IMR-90 (cell line): ENCODE results near the gene SRGAP3. TPM values are rescaled to one million over a fixed set of nuclear protein-coding genes. Genes with fewer than 3 reads are reported as not detected.

Experiments
- ATAC-seq: fragments of 200-7000 bp; cut with Tn5 transposase; 2 replicates; pipeline ENCODE4 v1.9.1; 2020; ENCODE audit warnings: low read depth, mild to moderate bottlenecking, moderate library complexity
- BruUV-seq: library from RNA; stranded (reverse); fragments of 400-500 nt; replicated peaks from 2 replicates; lab custom pipeline; 2021; lab: Mats Ljungman, UMichigan
- CTCF ChIA-PET: fragments of 300-600 bp; formaldehyde crosslinking; extraction: SDS; loops from one replicate; lab custom pipeline; 2021; ENCODE audit warnings: antibody characterized with exemption; lab: Yijun Ruan, JAX
- POLR2A ChIA-PET: fragments of 300-600 bp; sonication (Branson Sonifier 250); formaldehyde crosslinking; loops from one replicate; lab custom pipeline; 2022; ENCODE audit warnings: antibody characterized with exemption; ENCODE audit not compliant: unreplicated experiment; lab: Charles Lee
- DNase-seq: peaks from one replicate; pipeline ENCODE4 v3.0.0; 2013
- H2AFZ ChIP-seq: replicated peaks from 2 replicates; pipeline ENCODE3; 2013; ENCODE audit warnings: low read length, mild to moderate bottlenecking; ENCODE audit not compliant: poor library complexity
- H2AK5ac ChIP-seq: 2 replicates; pipeline ENCODE4 v1.6.1; 2013; ENCODE audit warnings: low read depth, low read length, inconsistent platforms
- H2AK9ac ChIP-seq: replicated peaks from 2 replicates; pipeline ENCODE3; 2013; ENCODE audit warnings: mild to moderate bottlenecking, low read depth, low read length, moderate library complexity; ENCODE audit not compliant: poor library complexity
- H2BK120ac ChIP-seq: 2 replicates; pipeline ENCODE4 v1.6.1; 2013; ENCODE audit warnings: low read depth, low read length, inconsistent platforms
- H2BK15ac ChIP-seq: 3 replicates; pipeline ENCODE4 v1.6.1; 2013; ENCODE audit warnings: low read depth, low read length, inconsistent platforms
- H2BK20ac ChIP-seq: 2 replicates; pipeline ENCODE4 v1.6.1; 2013; ENCODE audit warnings: low read depth, mild to moderate bottlenecking, inconsistent platforms, low read length, moderate library complexity
- H2BK5ac ChIP-seq: 2 replicates; pipeline ENCODE4 v1.6.1; 2013; ENCODE audit warnings: mild to moderate bottlenecking, low read depth, low read length, inconsistent platforms; ENCODE audit not compliant: poor library complexity, severe bottlenecking
- H3K14ac ChIP-seq: replicated peaks from 2 replicates; pipeline ENCODE4 v1.6.1; 2013; ENCODE audit warnings: low read depth, low read length, inconsistent platforms
- H3K18ac ChIP-seq: 2 replicates; pipeline ENCODE4 v1.6.1; 2013; ENCODE audit warnings: low read depth, low read length, control low read depth
- H3K23ac ChIP-seq: 2 replicates; pipeline ENCODE4 v1.6.1; 2013; ENCODE audit warnings: low read depth, low read length, inconsistent platforms
- H3K27ac ChIP-seq: 2 replicates; pipeline ENCODE4 v1.5.1; 2013; ENCODE audit warnings: mild to moderate bottlenecking, control low read depth, low read length; ENCODE audit not compliant: insufficient read depth
- H3K27me3 ChIP-seq: 2 replicates; pipeline ENCODE4 v1.6.1; 2013; ENCODE audit warnings: low read length; ENCODE audit not compliant: control insufficient read depth, insufficient read depth
- H3K36me3 ChIP-seq: 2 replicates; pipeline ENCODE4 v1.6.1; 2013; ENCODE audit warnings: low read length, mixed read lengths; ENCODE audit not compliant: control insufficient read depth, insufficient read depth
- H3K4ac ChIP-seq: 2 replicates; pipeline ENCODE4 v1.6.1; 2013; ENCODE audit warnings: low read depth, low read length, inconsistent platforms
- H3K4me1 ChIP-seq: 2 replicates; pipeline ENCODE4 v1.6.1; 2013; ENCODE audit warnings: low read length, mixed read lengths; ENCODE audit not compliant: control insufficient read depth, insufficient read depth
- H3K4me2 ChIP-seq: 2 replicates; pipeline ENCODE4 v1.6.1; 2013; ENCODE audit warnings: low read depth, mild to moderate bottlenecking, control low read depth, low read length, moderate library complexity
- H3K4me3 ChIP-seq: 2 replicates; pipeline ENCODE4 v1.5.1; 2013; ENCODE audit warnings: low read depth, mild to moderate bottlenecking, control low read depth, low read length, moderate library complexity; ENCODE audit not compliant: insufficient read depth
- H3K56ac ChIP-seq: 2 replicates; pipeline ENCODE4 v1.6.1; 2013; ENCODE audit warnings: low read length, inconsistent platforms; ENCODE audit not compliant: insufficient read depth; ENCODE audit errors: extremely low read depth
- H3K79me1 ChIP-seq, 2 experiments: 2 replicates each; pipeline ENCODE4 v1.6.1; 2013; ENCODE audit warnings: low read length in 2 of 2, inconsistent platforms in 1 of 2, low read depth in 1 of 2
- H3K9ac ChIP-seq: 2 replicates; pipeline ENCODE4 v1.6.1; 2013; ENCODE audit warnings: low read depth, low read length, control low read depth
- H3K9me1 ChIP-seq: 2 replicates; pipeline ENCODE4 v1.6.1; 2013; ENCODE audit warnings: low read length, inconsistent platforms; ENCODE audit not compliant: insufficient read depth
- H3K9me3 ChIP-seq: 2 replicates; pipeline ENCODE4 v1.6.1; 2013; ENCODE audit warnings: low read length; ENCODE audit not compliant: control insufficient read depth, insufficient read depth
- H4K20me1 ChIP-seq: 2 replicates; pipeline ENCODE4 v1.6.1; 2013; ENCODE audit warnings: low read length, inconsistent platforms; ENCODE audit not compliant: insufficient read depth
- H4K5ac ChIP-seq: 2 replicates; pipeline ENCODE4 v1.6.1; 2013; ENCODE audit warnings: mild to moderate bottlenecking, low read depth, low read length, control low read depth
- H4K8ac ChIP-seq, 2 experiments: 2 replicates each; pipeline ENCODE4 v1.6.1; 2013; ENCODE audit warnings: low read depth in 2 of 2, low read length in 2 of 2, control low read depth in 1 of 2, inconsistent platforms in 1 of 2
- H4K91ac ChIP-seq: 2 replicates; pipeline ENCODE4 v1.6.1; 2013; ENCODE audit warnings: low read depth, low read length, inconsistent platforms; ENCODE audit not compliant: insufficient read depth
- BHLHE40 ChIP-seq: fragments of 150-350 bp; IDR thresholded peaks from 2 replicates; pipeline ENCODE4 v1.6.1; 2016; ENCODE audit warnings: mild to moderate bottlenecking, low read depth, low read length
- CEBPB ChIP-seq: IDR thresholded peaks from 2 replicates; pipeline ENCODE4 v1.6.1; 2012; ENCODE audit warnings: low read depth, low read length, improper control_type of control experiment
- CHD1 ChIP-seq: IDR thresholded peaks from 2 replicates; pipeline ENCODE4 v1.6.1; 2012; ENCODE audit warnings: low read depth, low read length, improper control_type of control experiment
- FOS ChIP-seq: fragments of 150-350 bp; IDR thresholded peaks from 2 replicates; pipeline ENCODE4 v1.6.1; 2016; ENCODE audit warnings: low read depth, low read length
- MAFK ChIP-seq: IDR thresholded peaks from 2 replicates; pipeline ENCODE4 v1.6.1; 2012; ENCODE audit warnings: low read depth, low read length, improper control_type of control experiment
- MAZ ChIP-seq: IDR thresholded peaks from 2 replicates; pipeline ENCODE4 v1.6.1; 2012; ENCODE audit warnings: low read depth, mild to moderate bottlenecking, low read length, improper control_type of control experiment, moderate library complexity, borderline replicate concordance
- MXI1 ChIP-seq: IDR thresholded peaks from 2 replicates; pipeline ENCODE4 v1.6.1; 2012; ENCODE audit warnings: low read depth, mild to moderate bottlenecking, low read length, moderate library complexity, borderline replicate concordance
- NFE2L2 ChIP-seq: fragments of 150-350 bp; IDR thresholded peaks from 2 replicates; pipeline ENCODE4 v1.6.1; 2016; ENCODE audit warnings: low read depth, mild to moderate bottlenecking, low read length
- POLR2A ChIP-seq: IDR thresholded peaks from 2 replicates; pipeline ENCODE4 v1.6.1; 2012; ENCODE audit warnings: mild to moderate bottlenecking, low read depth, low read length
- RAD21 ChIP-seq: IDR thresholded peaks from 2 replicates; pipeline ENCODE4 v1.6.1; 2012; ENCODE audit warnings: low read length, improper control_type of control experiment
- RCOR1 ChIP-seq: IDR thresholded peaks from 2 replicates; pipeline ENCODE4 v1.6.1; 2012; ENCODE audit warnings: mild to moderate bottlenecking, low read length, improper control_type of control experiment; ENCODE audit not compliant: insufficient replicate concordance
- RFX5 ChIP-seq: IDR thresholded peaks from 2 replicates; pipeline ENCODE4 v1.8.0; 2012; ENCODE audit warnings: low read depth, mild to moderate bottlenecking, low read length, moderate library complexity
- SMC3 ChIP-seq: fragments of 150-350 bp; IDR thresholded peaks from 2 replicates; pipeline ENCODE4 v1.6.1; 2016; ENCODE audit warnings: low read depth, mild to moderate bottlenecking, antibody characterized with exemption, low read length, moderate library complexity
- WGBS, 2 experiments: methylation state at CpG; one replicate each; pipeline versions ENCODE4 v1.1.5 to v1.1.7; 2013; ENCODE audit warnings: missing lambda C conversion rate in 2 of 2; ENCODE audit not compliant: insufficient read length in 1 of 2; ENCODE audit errors: extremely low coverage in 2 of 2; 5-methylcytosine and 5-hydroxymethylcytosine counted together
- dilution Hi-C: fragments of 300-500 bp; cut with HindIII; formaldehyde crosslinking; loops from one replicate; pipeline ENCODE4 v1.14.3; 2018; ENCODE audit warnings: low sequenced_read_pairs; ENCODE audit not compliant: unreplicated experiment
- in situ Hi-C: fragments of 300-500 bp; cut with MboI; formaldehyde crosslinking; loops from 3 replicates; pipeline ENCODE4 v1.14.3; 2019; ENCODE audit warnings: low sequenced_read_pairs, inconsistent platforms, mixed read lengths
- intact Hi-C: fragments of 100-400 bp; cut with micrococcal nuclease; formaldehyde crosslinking; loops from 2 replicates; pipeline ENCODE4 v1.10.0; 2022
- polyA plus RNA-seq, 3 experiments: library from polyadenylated mRNA; depleted of rRNA; stranded (reverse); fragments of >200 nt; gene quantifications; 2 replicates each; pipeline ENCODE4 v1.2.3, GENCODE V29; 2012; ENCODE audit warnings: low replicate concordance in 1 of 3
- total RNA-seq: library from RNA; depleted of rRNA; stranded (reverse); fragments of >200 nt; gene quantifications from 2 replicates; pipeline ENCODE4 v1.2.3, GENCODE V29; 2012
- TF ChIP-seq, protein P1 (sequence below): fragments of 150-350 bp; IDR thresholded peaks from 2 replicates; pipeline ENCODE4 v1.6.1; 2017; ENCODE audit warnings: mild to moderate bottlenecking, antibody characterized with exemption, low read length, low read depth
- TF ChIP-seq, protein P2 (sequence below): conservative IDR thresholded peaks from 2 replicates; pipeline ENCODE4 v1.5.1; 2012; ENCODE audit warnings: mild to moderate bottlenecking, low read depth, low read length, improper control_type of control experiment

SRGAP3 gene
- total and polyA plus RNA-seq, 2 of the 4 experiments (the other 2 are of a cell fraction), result 0.68 to 1.4 TPM

DNA sequence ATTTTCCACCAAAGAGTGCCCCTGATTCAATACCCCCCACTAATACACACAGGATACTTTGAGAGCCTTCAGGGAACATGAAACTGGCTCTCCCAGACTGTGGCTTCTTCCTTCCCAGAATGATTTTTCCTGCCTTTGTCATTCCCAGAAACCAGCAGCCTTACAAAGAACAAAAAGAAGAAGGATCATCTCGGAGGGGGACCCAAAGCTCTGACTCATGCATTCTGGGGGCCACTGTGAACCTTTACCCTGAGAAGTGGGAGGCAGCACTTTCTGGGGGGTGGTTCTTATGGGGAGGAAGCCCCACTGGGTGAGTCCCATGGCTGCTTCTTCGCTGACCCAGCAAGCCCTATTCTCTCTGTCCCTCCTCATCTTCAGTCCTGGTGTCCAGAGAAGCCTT lies 241.5 kb downstream of the SRGAP3 start:
- H4K8ac ChIP-seq, result no peak overlapping the region
- no peak overlapping the region for H3K4me3 ChIP-seq
- H3K36me3 ChIP-seq, result no peaks in the 10 kb centered on the region
- H3K9ac ChIP-seq, result no peak overlapping the region
- no TSS peak for BruUV-seq
- no peak overlapping the region for H2AFZ ChIP-seq
- no peaks in the 10 kb centered on the region for H3K4me1 ChIP-seq
- no peak for ATAC-seq
- intact Hi-C loops (no loop called here), dilution Hi-C loops (no loop called here), in situ Hi-C loops (no loop called here)
- no peak for TF ChIP-seq MXI1
- TF ChIP-seq RCOR1, result no peak
- no peak for TF ChIP-seq BHLHE40
- TF ChIP-seq, protein P1, sequence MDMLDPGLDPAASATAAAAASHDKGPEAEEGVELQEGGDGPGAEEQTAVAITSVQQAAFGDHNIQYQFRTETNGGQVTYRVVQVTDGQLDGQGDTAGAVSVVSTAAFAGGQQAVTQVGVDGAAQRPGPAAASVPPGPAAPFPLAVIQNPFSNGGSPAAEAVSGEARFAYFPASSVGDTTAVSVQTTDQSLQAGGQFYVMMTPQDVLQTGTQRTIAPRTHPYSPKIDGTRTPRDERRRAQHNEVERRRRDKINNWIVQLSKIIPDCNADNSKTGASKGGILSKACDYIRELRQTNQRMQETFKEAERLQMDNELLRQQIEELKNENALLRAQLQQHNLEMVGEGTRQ, result no peak
- no peak for TF ChIP-seq RFX5
- no peak for TF ChIP-seq MAZ
- TF ChIP-seq SMC3, result no peak
- TF ChIP-seq RAD21, result no peak
- no peak for TF ChIP-seq MAFK
- TF ChIP-seq POLR2A, result no peak
- no peak for TF ChIP-seq NFE2L2
- no peak for TF ChIP-seq FOS
- TF ChIP-seq, protein P2, sequence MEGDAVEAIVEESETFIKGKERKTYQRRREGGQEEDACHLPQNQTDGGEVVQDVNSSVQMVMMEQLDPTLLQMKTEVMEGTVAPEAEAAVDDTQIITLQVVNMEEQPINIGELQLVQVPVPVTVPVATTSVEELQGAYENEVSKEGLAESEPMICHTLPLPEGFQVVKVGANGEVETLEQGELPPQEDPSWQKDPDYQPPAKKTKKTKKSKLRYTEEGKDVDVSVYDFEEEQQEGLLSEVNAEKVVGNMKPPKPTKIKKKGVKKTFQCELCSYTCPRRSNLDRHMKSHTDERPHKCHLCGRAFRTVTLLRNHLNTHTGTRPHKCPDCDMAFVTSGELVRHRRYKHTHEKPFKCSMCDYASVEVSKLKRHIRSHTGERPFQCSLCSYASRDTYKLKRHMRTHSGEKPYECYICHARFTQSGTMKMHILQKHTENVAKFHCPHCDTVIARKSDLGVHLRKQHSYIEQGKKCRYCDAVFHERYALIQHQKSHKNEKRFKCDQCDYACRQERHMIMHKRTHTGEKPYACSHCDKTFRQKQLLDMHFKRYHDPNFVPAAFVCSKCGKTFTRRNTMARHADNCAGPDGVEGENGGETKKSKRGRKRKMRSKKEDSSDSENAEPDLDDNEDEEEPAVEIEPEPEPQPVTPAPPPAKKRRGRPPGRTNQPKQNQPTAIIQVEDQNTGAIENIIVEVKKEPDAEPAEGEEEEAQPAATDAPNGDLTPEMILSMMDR, result no peak
- TF ChIP-seq CHD1, result no peak
- TF ChIP-seq CEBPB, result no peak
- no peak overlapping the region for H3K14ac ChIP-seq
- H4K91ac ChIP-seq, result no peak overlapping the region
- no peak overlapping the region for H2BK20ac ChIP-seq
- H4K20me1 ChIP-seq, result no peaks in the 10 kb centered on the region
- H3K4ac ChIP-seq, result no peak overlapping the region
- no peak overlapping the region for H2AK5ac ChIP-seq
- DNase-seq, result no peak
- WGBS, 2 experiments, result no CpG with 5 or more reads among the region's 2 CpGs
- H3K9me3 ChIP-seq, result no peaks in the 10 kb centered on the region
- no peaks in the 10 kb centered on the region for H3K79me1 ChIP-seq
- H2AK9ac ChIP-seq, result no peak overlapping the region
- no peak overlapping the region for H2BK15ac ChIP-seq
- H4K5ac ChIP-seq, result no peak overlapping the region
- no peak overlapping the region for H3K18ac ChIP-seq
- H3K23ac ChIP-seq, result no peak overlapping the region
- H3K4me2 ChIP-seq, result no peak overlapping the region
- no peak overlapping the region for H2BK5ac ChIP-seq
- H3K27ac ChIP-seq, result no peak overlapping the region
- no peaks in the 10 kb centered on the region for H3K9me1 ChIP-seq
- H2BK120ac ChIP-seq, result no peak overlapping the region
- peaks cover 6% of the 10 kb centered on the region; the same call in 1 of the 2 replicates for H3K27me3 ChIP-seq
- POLR2A ChIA-PET, result no interaction called here
- CTCF ChIA-PET, result no interaction called here
- no peak overlapping the region for H3K56ac ChIP-seq
